Transverse colon (tissue), 4 donors: Measurements from ENCODE around the gene PLA2G4D. TPM values are rescaled to one million over a fixed set of nuclear protein-coding genes. Genes with fewer than 3 reads are reported as not detected.

ENCODE experiments used
- DNase-seq: peaks from one replicate; pipeline ENCODE4 v3.0.0-alpha.2; 2019
- H3K27ac ChIP-seq, 4 donors: fragments of 200-600 bp; sonication (generic); 2 replicates each; pipeline ENCODE4 v1.5.1; 2016 to 2018; ENCODE audit warnings: inconsistent platforms in 4 of 4
- H3K27me3 ChIP-seq: fragments of 200-600 bp; sonication (generic); 2 replicates; pipeline ENCODE4 v1.5.1; 2017; ENCODE audit warnings: inconsistent platforms
- H3K36me3 ChIP-seq, 4 donors: fragments of 200-600 bp; sonication (generic); 2 replicates each; pipeline ENCODE4 v1.5.1; 2017 to 2019; ENCODE audit warnings: inconsistent platforms in 4 of 4
- H3K4me1 ChIP-seq, 4 donors: fragments of 200-600 bp; sonication (generic); 2 replicates each; pipeline ENCODE4 v1.5.1; 2017 to 2020; ENCODE audit warnings: inconsistent platforms in 4 of 4
- H3K4me3 ChIP-seq, 4 donors: fragments of 200-600 bp; sonication (generic); 1 replicate in 1 of 4; 2 replicates in 3 of 4; pipeline versions ENCODE4 v1.5.1 to v1.6.1; 2017 to 2019; ENCODE audit warnings: inconsistent platforms in 4 of 4
- H3K9me3 ChIP-seq, 2 donors: fragments of 200-600 bp; sonication (generic); 2 replicates each; pipeline ENCODE4 v1.5.1; 2017 to 2019; ENCODE audit warnings: inconsistent platforms in 2 of 2
- EP300 ChIP-seq: sonication (generic); formaldehyde crosslinking; IDR thresholded peaks from one replicate; pipeline ENCODE4 v1.6.1; 2017; ENCODE audit warnings: antibody characterized with exemption, low read depth
- POLR2A ChIP-seq: fragments of 450-650 bp; IDR thresholded peaks from one replicate; pipeline ENCODE4 v1.6.1; 2016; ENCODE audit warnings: antibody characterized with exemption, mild to moderate bottlenecking, moderate library complexity
- POLR2AphosphoS5 ChIP-seq, 3 donors: sonication (generic); formaldehyde crosslinking; IDR thresholded peaks; one replicate each; pipeline ENCODE4 v1.6.1; 2016; ENCODE audit warnings: antibody characterized with exemption in 3 of 3
- WGBS, 2 donors: methylation state at CpG; one replicate each; pipeline ENCODE4 v1.1.5; 2018; ENCODE audit warnings: low coverage in 1 of 2; 5-methylcytosine and 5-hydroxymethylcytosine counted together
- in situ Hi-C, 4 donors: fragments of 200-750 bp; cut with MboI; loops; one replicate each; pipeline versions ENCODE4 v1.15.0 to v1.15.1; 2017; ENCODE audit warnings: low sequenced_read_pairs in 3 of 4, low pct_ligation_motif_present in 1 of 4, low pct_unique_long_range_greater_than_20kb in 1 of 4
- intact Hi-C: fragments of 100-400 bp; cut with DNase I; formaldehyde crosslinking; loops from one replicate; pipeline ENCODE4 v1.15.1; 2023; ENCODE audit warnings: low total_unique reads
- total RNA-seq, 4 donors: library from RNA; depleted of rRNA; stranded (reverse); fragments of >200 nt; gene quantifications; one replicate each; pipeline ENCODE4 v1.1.0, GENCODE V29; 2016
- TF ChIP-seq, protein P1 (sequence below), 5 experiments: fragments of 200-600 bp in 3 of 5; fragments of 450-650 bp in 2 of 5; sonication (generic) in 3 of 5; IDR thresholded peaks; 1 replicate in 2 of 5; 2 replicates in 3 of 5; pipeline ENCODE4 v1.5.1; 2016 to 2017; ENCODE audit warnings: antibody characterized with exemption in 5 of 5, inconsistent platforms in 3 of 5, mild to moderate bottlenecking in 2 of 5, moderate library complexity in 1 of 5

The PLA2G4D gene
- total RNA-seq, 4 donors from 2014 or later: 0.16 TPM; not detected in 3

DNA sequence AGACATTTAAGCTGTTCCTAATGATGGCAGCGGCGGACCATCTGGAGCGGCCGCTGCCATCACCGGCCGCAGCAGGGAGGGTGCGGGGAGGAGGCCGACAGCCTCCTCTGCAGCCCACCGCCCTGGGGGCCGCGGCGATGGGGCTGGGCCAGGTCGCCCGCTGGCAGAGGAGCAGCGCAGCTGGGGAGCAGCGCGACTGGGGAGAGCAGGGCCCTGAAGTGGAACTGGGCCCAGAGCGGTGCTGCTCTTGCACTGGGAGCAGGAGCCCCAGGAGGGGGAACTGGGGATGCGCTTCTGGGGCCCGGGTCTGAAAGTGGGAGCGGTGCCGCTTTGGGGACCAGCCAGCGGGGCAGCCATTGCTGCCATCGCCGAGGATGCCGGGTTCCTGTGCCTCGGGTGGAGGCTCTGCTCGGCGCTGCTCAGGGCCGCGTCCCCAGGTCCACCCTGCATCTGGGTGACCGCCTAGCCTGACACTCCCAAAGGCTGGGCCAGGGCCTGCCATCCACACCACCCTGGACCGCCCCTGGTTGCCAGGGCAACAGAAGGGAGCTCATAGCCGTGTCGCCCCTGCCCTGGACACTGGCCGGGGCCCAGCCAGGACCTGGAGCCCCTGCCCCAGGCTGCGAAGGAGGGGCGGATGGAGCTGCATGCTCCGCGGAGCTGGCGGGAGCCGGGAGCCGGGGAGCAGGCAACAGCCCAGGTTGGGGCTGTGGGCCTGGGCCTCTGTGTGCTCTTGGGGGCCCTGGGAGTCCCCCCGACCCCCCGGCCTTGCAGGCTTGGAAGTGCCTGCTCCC lies 58.1 kb downstream of the PLA2G4D start:
- DNase-seq: no peak
- Histone ChIP-seq H3K36me3 (no peaks in the 10 kb centered on the region), H3K27ac (peak overlapping the region in 1 of 4 donors; percentile 53), H3K4me3 (no peak overlapping the region), H3K27me3 (no peaks in the 10 kb centered on the region), H3K9me3 (no peaks in the 10 kb centered on the region), H3K4me1 (peaks cover 6 to 24% (median 12%) of the 10 kb centered on the region in 4 donors)
- WGBS, 2 donors: 98% methylated on average over 39 of the region's 45 CpGs; no CpG with 5 or more reads in 1 of the 2 donors
- TF ChIP-seq POLR2AphosphoS5 (IDR thresholded peaks at IDR 0.05): no peak
- TF ChIP-seq POLR2A: no peak
- TF ChIP-seq EP300: no peak
- TF ChIP-seq, protein P1, sequence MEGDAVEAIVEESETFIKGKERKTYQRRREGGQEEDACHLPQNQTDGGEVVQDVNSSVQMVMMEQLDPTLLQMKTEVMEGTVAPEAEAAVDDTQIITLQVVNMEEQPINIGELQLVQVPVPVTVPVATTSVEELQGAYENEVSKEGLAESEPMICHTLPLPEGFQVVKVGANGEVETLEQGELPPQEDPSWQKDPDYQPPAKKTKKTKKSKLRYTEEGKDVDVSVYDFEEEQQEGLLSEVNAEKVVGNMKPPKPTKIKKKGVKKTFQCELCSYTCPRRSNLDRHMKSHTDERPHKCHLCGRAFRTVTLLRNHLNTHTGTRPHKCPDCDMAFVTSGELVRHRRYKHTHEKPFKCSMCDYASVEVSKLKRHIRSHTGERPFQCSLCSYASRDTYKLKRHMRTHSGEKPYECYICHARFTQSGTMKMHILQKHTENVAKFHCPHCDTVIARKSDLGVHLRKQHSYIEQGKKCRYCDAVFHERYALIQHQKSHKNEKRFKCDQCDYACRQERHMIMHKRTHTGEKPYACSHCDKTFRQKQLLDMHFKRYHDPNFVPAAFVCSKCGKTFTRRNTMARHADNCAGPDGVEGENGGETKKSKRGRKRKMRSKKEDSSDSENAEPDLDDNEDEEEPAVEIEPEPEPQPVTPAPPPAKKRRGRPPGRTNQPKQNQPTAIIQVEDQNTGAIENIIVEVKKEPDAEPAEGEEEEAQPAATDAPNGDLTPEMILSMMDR (IDR thresholded peaks at IDR 0.05): no peak
- in situ Hi-C loops: no loop called here
- intact Hi-C loops: no loop called here

DNA sequence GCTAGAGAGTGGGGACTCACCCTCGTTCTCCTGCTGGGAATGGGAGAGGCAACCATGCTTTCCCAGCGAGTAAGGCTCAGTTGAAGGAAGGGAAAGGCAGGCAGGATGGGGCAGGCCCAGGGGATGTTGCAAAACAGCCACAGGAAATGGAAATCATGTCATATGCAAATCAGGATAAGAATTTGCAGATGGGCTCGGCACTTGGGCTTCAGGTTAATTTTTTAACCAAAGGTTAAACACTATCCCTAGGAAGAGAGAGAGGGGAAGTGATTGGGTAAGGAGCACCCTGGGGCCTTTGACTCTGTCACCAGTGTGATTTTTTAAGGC lies 59.0 kb downstream of the PLA2G4D start:
- in situ Hi-C loops (no loop called here), intact Hi-C loops (no loop called here)
- no peak for TF ChIP-seq POLR2A
- TF ChIP-seq, protein P1 (IDR thresholded peaks at IDR 0.05): no peak
- no peak for TF ChIP-seq EP300
- no peak for TF ChIP-seq POLR2AphosphoS5 (IDR thresholded peaks at IDR 0.05)
- peaks cover 6 to 24% (median 12%) of the 10 kb centered on the region in 4 donors for H3K4me1 ChIP-seq
- peak; percentile 41 for DNase-seq
- peak overlapping the region in 1 of 4 donors; percentile 53 for H3K27ac ChIP-seq
- no peaks in the 10 kb centered on the region for H3K27me3 ChIP-seq
- 21 to 37% methylated on average over 2 to 3 of the region's 3 CpGs for WGBS, 2 donors
- no peaks in the 10 kb centered on the region for H3K9me3 ChIP-seq
- no peaks in the 10 kb centered on the region for H3K36me3 ChIP-seq
- H3K4me3 ChIP-seq: no peak overlapping the region

DNA sequence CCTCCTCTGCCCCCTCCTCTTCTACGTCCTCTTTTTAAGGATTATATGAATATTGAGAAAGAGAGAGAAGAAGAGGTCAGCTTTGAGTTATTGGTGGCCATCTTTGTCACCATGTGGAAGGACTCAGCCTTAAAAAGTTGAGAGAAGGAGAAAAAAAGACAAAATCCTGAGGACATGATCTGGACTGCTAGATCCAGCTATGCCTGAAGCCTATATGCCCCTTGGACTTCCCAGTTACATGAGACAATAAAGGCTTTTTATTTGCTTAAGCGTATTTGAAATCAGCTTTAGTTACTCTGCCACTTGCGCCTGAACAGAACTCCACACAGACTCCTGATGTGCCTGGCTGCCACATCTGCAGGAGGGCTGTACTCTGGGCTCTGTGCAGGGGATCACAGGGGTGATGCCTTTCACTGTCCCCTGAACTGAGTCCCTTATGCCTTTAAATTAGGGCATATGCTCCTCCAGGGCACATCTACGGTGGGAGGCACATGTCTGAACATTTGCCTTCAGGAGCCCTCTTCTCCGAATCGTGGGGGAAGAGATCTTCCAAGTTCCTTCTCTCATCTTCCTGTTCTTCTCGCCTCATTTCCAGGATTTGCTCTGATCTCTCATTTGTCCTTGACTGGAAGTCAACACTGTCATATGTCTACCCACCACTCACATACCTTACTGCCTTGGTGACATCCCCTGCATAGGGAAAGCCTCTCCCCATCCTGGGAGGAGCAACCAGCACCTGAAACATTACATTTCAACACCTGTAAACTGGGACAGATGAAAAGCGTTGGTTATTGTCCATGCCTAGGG lies 59.5 kb downstream of the PLA2G4D start:
- H3K27me3 ChIP-seq: no peaks in the 10 kb centered on the region
- DNase-seq: no peak
- in situ Hi-C loops (no loop called here), intact Hi-C loops (no loop called here)
- H3K4me1 ChIP-seq: peaks cover 6 to 24% (median 12%) of the 10 kb centered on the region in 4 donors
- no peaks in the 10 kb centered on the region for H3K9me3 ChIP-seq
- no peaks in the 10 kb centered on the region for H3K36me3 ChIP-seq
- WGBS, 2 donors: 57 to 82% methylated on average over 4 to 8 of the region's 8 CpGs
- peak overlapping the region in 1 of 4 donors; percentile 53 for H3K27ac ChIP-seq
- no peak overlapping the region for H3K4me3 ChIP-seq
- TF ChIP-seq EP300: no peak
- TF ChIP-seq, protein P1 (IDR thresholded peaks at IDR 0.05): no peak
- no peak for TF ChIP-seq POLR2AphosphoS5 (IDR thresholded peaks at IDR 0.05)
- TF ChIP-seq POLR2A: no peak

DNA sequence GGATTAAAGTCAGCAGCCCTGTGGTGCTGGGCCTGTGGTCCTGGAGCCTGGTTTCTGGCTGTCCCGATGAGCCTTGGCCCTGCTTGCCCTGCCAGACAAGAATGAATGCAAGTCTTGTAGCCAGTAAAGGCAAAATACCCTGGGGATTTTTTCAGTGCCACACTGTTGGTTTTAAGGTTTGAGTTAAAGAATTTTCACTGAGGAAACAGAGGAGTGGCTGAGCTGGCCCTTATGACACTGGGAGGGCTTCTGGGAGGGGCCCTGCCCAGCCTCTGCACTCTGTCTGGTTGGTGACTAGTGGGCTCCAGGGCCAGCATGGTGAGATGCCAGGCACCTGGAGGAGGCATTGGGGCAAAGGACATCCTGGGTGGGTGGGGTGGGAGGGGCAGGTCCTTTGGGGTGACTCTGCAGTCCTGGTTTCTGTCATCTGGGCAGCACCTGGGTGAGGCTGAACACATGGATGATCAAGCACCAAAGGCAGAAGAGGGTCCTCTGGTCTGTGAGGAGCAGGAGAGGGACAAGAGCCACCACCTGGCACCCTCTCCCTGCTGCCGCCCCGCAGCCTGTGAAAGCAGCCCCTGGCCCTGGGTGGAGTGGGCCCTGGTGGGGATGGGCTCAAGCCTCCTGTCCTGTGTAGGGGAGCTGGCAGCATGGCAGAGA lies 61.0 kb downstream of the PLA2G4D start:
- WGBS, 2 donors: 81% methylated on average over 3 of the region's 3 CpGs; no CpG with 5 or more reads in 1 of the 2 donors
- Histone ChIP-seq H3K9me3 (no peaks in the 10 kb centered on the region), H3K4me3 (no peak overlapping the region), H3K27me3 (no peaks in the 10 kb centered on the region), H3K27ac (peak overlapping the region in 1 of 4 donors; percentile 53), H3K4me1 (peaks cover 6 to 24% (median 12%) of the 10 kb centered on the region in 4 donors), H3K36me3 (no peaks in the 10 kb centered on the region)
- intact Hi-C loops (no loop called here), in situ Hi-C loops (no loop called here)
- DNase-seq: no peak
- TF ChIP-seq, protein P1 (IDR thresholded peaks at IDR 0.05): no peak
- no peak for TF ChIP-seq POLR2AphosphoS5 (IDR thresholded peaks at IDR 0.05)
- TF ChIP-seq POLR2A: no peak
- TF ChIP-seq EP300: no peak
